CD14-positive monocyte (primary cell): ENCODE measurements around the gene PMFBP1. TPM values are rescaled to one million over a fixed set of nuclear protein-coding genes. Genes with fewer than 3 reads are reported as not detected.

Experiments used
- DNase-seq, 3 donors: peaks; one replicate each; pipeline ENCODE4 v3.0.0-alpha.2; 2011 to 2022
- H2AFZ ChIP-seq: 2 replicates; pipeline ENCODE4 v1.6.0; 2012; ENCODE audit warnings: mild to moderate bottlenecking, low read depth, low read length, inconsistent platforms; ENCODE audit not compliant: insufficient read depth, poor library complexity, severe bottlenecking
- H3K27ac ChIP-seq, 2 donors: 1 replicate in 1 of 2; 2 replicates in 1 of 2; pipeline ENCODE4 v1.5.1; 2012 to 2013; ENCODE audit warnings: low read length in 2 of 2, control low read depth in 1 of 2, inconsistent platforms in 1 of 2, low read depth in 1 of 2, mild to moderate bottlenecking in 1 of 2
- H3K27me3 ChIP-seq, 2 donors: one replicate each; pipeline versions ENCODE4 v1.6.0 to v1.6.1; 2011 to 2013; ENCODE audit warnings: low read length in 2 of 2; ENCODE audit not compliant: control insufficient read depth in 2 of 2, insufficient read depth in 2 of 2
- H3K36me3 ChIP-seq, 2 donors: replicated peaks in 1 of 2; 1 replicate in 1 of 2; 2 replicates in 1 of 2; pipeline versions ENCODE4 v1.5.1 to v1.6.1; 2012 to 2013; ENCODE audit warnings: low read length in 2 of 2, control low read depth in 1 of 2, inconsistent platforms in 1 of 2, mild to moderate bottlenecking in 1 of 2; ENCODE audit not compliant: insufficient read depth in 2 of 2, control insufficient read depth in 1 of 2
- H3K4me1 ChIP-seq, 2 donors: 1 replicate in 1 of 2; 2 replicates in 1 of 2; pipeline versions ENCODE4 v1.5.1 to v1.6.1; 2012 to 2013; ENCODE audit warnings: low read length in 2 of 2, control low read depth in 1 of 2, inconsistent platforms in 1 of 2, mild to moderate bottlenecking in 1 of 2, moderate library complexity in 1 of 2; ENCODE audit not compliant: insufficient read depth in 2 of 2, control insufficient read depth in 1 of 2
- H3K4me2 ChIP-seq: replicated peaks from 2 replicates; pipeline ENCODE3; 2012; ENCODE audit warnings: low read length, moderate library complexity, mild to moderate bottlenecking; ENCODE audit not compliant: poor library complexity, severe bottlenecking; ENCODE audit errors: extremely low read depth
- H3K4me3 ChIP-seq, 3 experiments: fragments of 200-600 bp in 1 of 3; sonication (generic) in 1 of 3; replicated peaks in 1 of 3; 1 replicate in 2 of 3; 2 replicates in 1 of 3; pipeline ENCODE4 v1.5.1; 2011 to 2013; ENCODE audit warnings: low read length in 3 of 3, mild to moderate bottlenecking in 3 of 3, control low read depth in 2 of 3, low read depth in 2 of 3, inconsistent platforms in 1 of 3, moderate library complexity in 1 of 3
- H3K79me2 ChIP-seq: 2 replicates; pipeline ENCODE4 v1.6.0; 2012; ENCODE audit warnings: mild to moderate bottlenecking, control low read depth, inconsistent platforms, low read length, moderate library complexity; ENCODE audit not compliant: insufficient read depth
- H3K9ac ChIP-seq: 2 replicates; pipeline ENCODE4 v1.6.0; 2017; ENCODE audit warnings: low read length, mild to moderate bottlenecking; ENCODE audit not compliant: insufficient read depth, poor library complexity, severe bottlenecking
- H3K9me3 ChIP-seq, 2 donors: replicated peaks in 1 of 2; 1 replicate in 1 of 2; 2 replicates in 1 of 2; pipeline versions ENCODE4 v1.5.1 to v1.6.1; 2012 to 2013; ENCODE audit warnings: low read length in 2 of 2, control low read depth in 1 of 2; ENCODE audit not compliant: control insufficient read depth in 1 of 2, insufficient read depth in 1 of 2
- H4K20me1 ChIP-seq: 2 replicates; pipeline ENCODE4 v1.6.0; 2012; ENCODE audit warnings: mild to moderate bottlenecking, low read length, control low read depth, moderate library complexity; ENCODE audit not compliant: insufficient read depth
- H3K27ac Mint-ChIP-seq, 7 donors: one replicate each; pipeline ENCODE4 v1.8.0; 2020; ENCODE audit warnings: mild to moderate bottlenecking in 7 of 7, mixed read lengths in 7 of 7, moderate library complexity in 6 of 7, inconsistent platforms in 2 of 7
- H3K27me3 Mint-ChIP-seq, 3 donors: one replicate each; pipeline ENCODE4 v1.8.0; 2021 to 2022; ENCODE audit warnings: low read depth in 3 of 3, mild to moderate bottlenecking in 3 of 3, mixed read lengths in 3 of 3, moderate library complexity in 3 of 3, inconsistent platforms in 1 of 3
- H3K36me3 Mint-ChIP-seq, 2 donors: one replicate each; pipeline ENCODE4 v1.8.0; 2020; ENCODE audit warnings: mixed read lengths in 2 of 2, inconsistent platforms in 1 of 2, mild to moderate bottlenecking in 1 of 2
- H3K4me1 Mint-ChIP-seq: one replicate; pipeline ENCODE4 v1.8.0; 2020; ENCODE audit warnings: mild to moderate bottlenecking, mixed read lengths
- H3K4me3 Mint-ChIP-seq, 2 donors: one replicate each; pipeline ENCODE4 v1.8.0; 2020; ENCODE audit warnings: mild to moderate bottlenecking in 2 of 2, mixed read lengths in 2 of 2, moderate library complexity in 1 of 2
- H3K9me3 Mint-ChIP-seq, 7 donors: one replicate each; pipeline ENCODE4 v1.8.0; 2020 to 2022; ENCODE audit warnings: mixed read lengths in 7 of 7, mild to moderate bottlenecking in 6 of 7, moderate library complexity in 6 of 7, inconsistent platforms in 2 of 7
- whole genome bisulfite sequencing: methylation state at CpG from one replicate; pipeline ENCODE4 v1.1.5; 2013; ENCODE audit warnings: missing lambda C conversion rate; ENCODE audit not compliant: insufficient coverage; 5-methylcytosine and 5-hydroxymethylcytosine counted together
- intact Hi-C, 2 donors: fragments of 100-400 bp; cut with micrococcal nuclease; formaldehyde crosslinking; loops; one replicate each; pipeline versions ENCODE4 v1.15.0 to v1.15.1; 2023
- polyA plus RNA-seq, 3 donors: library from polyadenylated mRNA; depleted of rRNA in 1 of 3; unstranded in 2 of 3; stranded (reverse) in 1 of 3; fragments of 300-500 nt in 2 of 3; fragments of >200 nt in 1 of 3; fragmentation: Illumina TruSeq in 2 of 3; gene quantifications; 1 replicate in 2 of 3; 2 replicates in 1 of 3; pipeline ENCODE4 v1.2.3, GENCODE V29; 2012 to 2021
- TF ChIP-seq, protein P1 (sequence below): fragments of 200-600 bp; IDR thresholded peaks from one replicate; pipeline ENCODE4 v1.8.0; 2022; ENCODE audit warnings: antibody characterized with exemption, mild to moderate bottlenecking

Gene PMFBP1
- polyA plus RNA-seq, 3 donors: 0.15 to 0.87 (median 0.18) TPM

DNA sequence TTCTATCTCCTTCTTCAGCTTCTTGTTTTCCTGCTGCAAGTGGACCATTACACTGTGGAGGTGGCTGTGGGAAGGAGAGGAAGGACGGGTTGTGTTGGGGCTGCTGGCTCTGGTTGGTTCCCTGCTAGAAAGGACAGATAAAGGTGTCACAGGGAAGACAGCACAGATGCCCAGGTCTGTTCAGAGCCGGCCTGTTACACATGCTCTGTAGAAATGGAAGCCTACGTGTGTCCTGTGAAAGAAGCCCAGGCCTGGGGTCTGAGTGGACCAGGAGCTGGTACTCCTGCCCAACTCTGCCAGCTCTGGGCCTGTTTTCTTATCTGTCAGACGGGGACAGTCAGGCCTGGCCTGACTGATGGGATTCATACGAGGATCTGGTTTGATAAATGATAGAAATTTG lies 51.9 kb downstream of the PMFBP1 start:
- H3K9ac ChIP-seq: no peak overlapping the region
- H3K36me3 Mint-ChIP-seq: peaks cover 9 to 10% of the 10 kb centered on the region in 2 donors
- no peaks in the 10 kb centered on the region for H3K27me3 Mint-ChIP-seq
- H3K9me3 ChIP-seq: no peaks in the 10 kb centered on the region
- no peaks in the 10 kb centered on the region for H3K27me3 ChIP-seq
- H2AFZ ChIP-seq: no peak overlapping the region
- intact Hi-C loops: loop anchor here (10.0 kb wide), 3 partner anchors 115 to 345 kb away; no protein-coding TSS in a partner anchor
- H3K4me3 Mint-ChIP-seq: no peak overlapping the region
- no peaks in the 10 kb centered on the region for H3K36me3 ChIP-seq
- H3K79me2 ChIP-seq: no peaks in the 10 kb centered on the region
- no peak overlapping the region for H3K4me2 ChIP-seq
- no peak overlapping the region for H3K4me3 ChIP-seq
- 97% methylated on average over 4 of the region's 5 CpGs for WGBS
- H3K27ac ChIP-seq: no peak overlapping the region
- H3K9me3 Mint-ChIP-seq: peaks cover 0 to 5% (median 0%) of the 10 kb centered on the region in 7 donors
- peaks cover 1 to 7% of the 10 kb centered on the region in 2 donors for H3K4me1 ChIP-seq
- H3K4me1 Mint-ChIP-seq: peaks cover 14% of the 10 kb centered on the region
- peak overlapping the region in 2 of 7 donors; percentile 13 to 37 for H3K27ac Mint-ChIP-seq
- TF ChIP-seq, protein P1, sequence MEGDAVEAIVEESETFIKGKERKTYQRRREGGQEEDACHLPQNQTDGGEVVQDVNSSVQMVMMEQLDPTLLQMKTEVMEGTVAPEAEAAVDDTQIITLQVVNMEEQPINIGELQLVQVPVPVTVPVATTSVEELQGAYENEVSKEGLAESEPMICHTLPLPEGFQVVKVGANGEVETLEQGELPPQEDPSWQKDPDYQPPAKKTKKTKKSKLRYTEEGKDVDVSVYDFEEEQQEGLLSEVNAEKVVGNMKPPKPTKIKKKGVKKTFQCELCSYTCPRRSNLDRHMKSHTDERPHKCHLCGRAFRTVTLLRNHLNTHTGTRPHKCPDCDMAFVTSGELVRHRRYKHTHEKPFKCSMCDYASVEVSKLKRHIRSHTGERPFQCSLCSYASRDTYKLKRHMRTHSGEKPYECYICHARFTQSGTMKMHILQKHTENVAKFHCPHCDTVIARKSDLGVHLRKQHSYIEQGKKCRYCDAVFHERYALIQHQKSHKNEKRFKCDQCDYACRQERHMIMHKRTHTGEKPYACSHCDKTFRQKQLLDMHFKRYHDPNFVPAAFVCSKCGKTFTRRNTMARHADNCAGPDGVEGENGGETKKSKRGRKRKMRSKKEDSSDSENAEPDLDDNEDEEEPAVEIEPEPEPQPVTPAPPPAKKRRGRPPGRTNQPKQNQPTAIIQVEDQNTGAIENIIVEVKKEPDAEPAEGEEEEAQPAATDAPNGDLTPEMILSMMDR: no peak
- H4K20me1 ChIP-seq: no peaks in the 10 kb centered on the region
- no peak for DNase-seq

DNA sequence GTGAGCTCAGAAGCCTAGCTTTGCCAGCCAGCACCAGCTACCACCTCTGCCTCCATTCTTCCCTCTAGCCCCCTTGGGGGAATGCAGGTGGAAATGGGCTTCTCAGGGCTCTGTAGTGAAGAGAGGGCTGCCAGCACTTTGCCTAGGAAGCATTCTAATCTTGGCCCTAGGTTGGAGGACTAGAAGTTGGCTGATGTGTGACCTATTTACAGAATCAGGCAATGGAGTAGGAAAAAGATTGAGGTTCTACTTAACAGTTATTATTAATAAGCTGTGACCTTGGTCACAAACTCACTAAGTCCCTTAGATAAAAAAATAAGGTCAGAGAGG lies 58.4 kb downstream of the PMFBP1 start:
- no peaks in the 10 kb centered on the region for H4K20me1 ChIP-seq
- H2AFZ ChIP-seq: no peak overlapping the region
- TF ChIP-seq, protein P1: no peak
- H3K27ac ChIP-seq: no peak overlapping the region
- Mint-ChIP-seq H3K27me3 (no peaks in the 10 kb centered on the region), H3K9me3 (peaks cover 0 to 5% (median 1%) of the 10 kb centered on the region in 7 donors), H3K4me3 (no peak overlapping the region), H3K27ac (peak overlapping the region in 2 of 7 donors; percentile 42 to 53), H3K36me3 (peaks cover 58 to 61% of the 10 kb centered on the region in 2 donors), H3K4me1 (no peaks in the 10 kb centered on the region)
- no peaks in the 10 kb centered on the region for H3K79me2 ChIP-seq
- H3K4me2 ChIP-seq: no peak overlapping the region
- peaks cover 49 to 53% of the 10 kb centered on the region in 2 donors for H3K36me3 ChIP-seq
- DNase-seq: no peak
- no peak overlapping the region for H3K4me3 ChIP-seq
- H3K27me3 ChIP-seq: no peaks in the 10 kb centered on the region
- H3K4me1 ChIP-seq: no peaks in the 10 kb centered on the region
- no peak overlapping the region for H3K9ac ChIP-seq
- H3K9me3 ChIP-seq: no peaks in the 10 kb centered on the region
- intact Hi-C loops: no loop called here
